Measurements from ENCODE around the gene SIGLEC7.

Gene SIGLEC7

DNA sequence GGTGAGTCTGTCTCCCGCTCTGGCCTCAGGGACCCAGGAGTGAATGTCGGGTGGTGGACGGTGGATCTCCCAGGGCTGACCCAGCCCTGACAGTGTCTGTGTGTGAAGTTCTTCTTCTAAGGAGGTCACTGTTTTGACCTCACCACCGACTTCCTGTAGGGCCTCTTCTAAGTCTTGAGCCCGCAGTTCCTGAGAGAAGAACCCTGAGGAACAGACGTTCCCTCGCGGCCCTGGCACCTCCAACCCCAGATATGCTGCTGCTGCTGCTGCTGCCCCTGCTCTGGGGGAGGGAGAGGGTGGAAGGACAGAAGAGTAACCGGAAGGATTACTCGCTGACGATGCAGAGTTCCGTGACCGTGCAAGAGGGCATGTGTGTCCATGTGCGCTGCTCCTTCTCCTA is at the start of gene SIGLEC7:
TSS of gene SIGLEC7 (plus strand) at position 183 of the 400 bp plus-strand sequence. CDS start at position 252, 69 bp downstream.
- DNase-seq, result no peak

DNA sequence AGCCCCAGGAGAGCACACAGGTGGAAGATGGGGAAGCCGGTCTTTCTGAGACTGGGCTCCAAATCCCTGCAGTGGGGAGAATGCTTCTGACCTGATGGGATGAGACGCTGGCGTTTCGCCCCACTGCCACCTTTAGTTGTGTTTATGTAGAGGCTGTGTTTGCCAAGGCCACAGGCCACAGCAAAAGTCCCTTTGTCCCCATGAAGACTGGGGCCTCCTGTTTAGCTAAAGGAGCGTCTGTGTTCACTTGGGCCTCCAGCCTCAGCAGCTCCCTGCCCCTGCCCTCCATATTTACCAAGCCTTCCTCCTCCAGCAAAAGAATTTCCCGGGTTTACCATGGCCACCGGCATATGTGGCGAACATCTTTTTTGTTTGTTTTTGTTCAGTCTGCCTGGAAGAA is 49.0 kb upstream of the SIGLEC7 start:
- no peak for DNase-seq

DNA sequence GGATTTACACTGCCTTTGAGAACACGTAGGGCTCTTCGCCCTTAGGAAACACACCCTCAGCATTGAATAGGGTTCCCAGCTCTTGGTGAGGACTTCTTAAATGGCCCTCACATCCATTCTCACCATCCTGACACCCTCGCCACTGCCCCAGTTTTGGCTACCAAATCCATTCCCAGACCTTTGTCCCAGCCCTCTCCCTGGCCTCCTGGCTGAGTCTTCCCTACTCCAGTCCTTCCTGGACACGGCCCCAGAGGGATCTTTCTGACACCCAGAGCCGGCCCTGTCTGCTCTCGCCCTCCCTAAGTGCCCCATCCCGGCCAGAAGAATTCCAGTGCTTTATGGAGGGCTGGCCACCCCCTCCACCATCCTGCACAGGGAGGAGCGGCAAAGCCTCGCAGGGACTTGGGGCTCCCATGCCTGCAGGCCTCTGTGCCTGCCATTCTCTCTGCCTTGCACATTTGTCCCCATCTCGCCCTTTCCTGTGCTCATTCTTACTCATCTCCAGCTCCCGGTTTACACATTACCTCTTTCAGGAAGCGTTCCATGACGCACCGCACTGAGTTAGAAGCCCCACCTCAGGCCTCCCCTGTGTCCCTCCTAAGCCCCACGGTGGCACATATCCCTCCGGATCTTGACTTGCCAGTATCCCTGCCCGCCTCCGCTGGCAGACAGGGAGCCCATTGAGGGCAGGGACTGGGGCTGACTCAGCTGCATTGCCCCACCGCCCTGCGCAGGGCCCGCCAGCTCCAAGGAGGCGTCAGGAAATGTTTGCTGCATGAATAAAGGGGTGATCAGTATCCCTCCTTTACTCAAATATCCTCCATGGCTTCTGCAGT is 48.4 kb upstream of the SIGLEC7 start:
- DNase-seq, result no peak

DNA sequence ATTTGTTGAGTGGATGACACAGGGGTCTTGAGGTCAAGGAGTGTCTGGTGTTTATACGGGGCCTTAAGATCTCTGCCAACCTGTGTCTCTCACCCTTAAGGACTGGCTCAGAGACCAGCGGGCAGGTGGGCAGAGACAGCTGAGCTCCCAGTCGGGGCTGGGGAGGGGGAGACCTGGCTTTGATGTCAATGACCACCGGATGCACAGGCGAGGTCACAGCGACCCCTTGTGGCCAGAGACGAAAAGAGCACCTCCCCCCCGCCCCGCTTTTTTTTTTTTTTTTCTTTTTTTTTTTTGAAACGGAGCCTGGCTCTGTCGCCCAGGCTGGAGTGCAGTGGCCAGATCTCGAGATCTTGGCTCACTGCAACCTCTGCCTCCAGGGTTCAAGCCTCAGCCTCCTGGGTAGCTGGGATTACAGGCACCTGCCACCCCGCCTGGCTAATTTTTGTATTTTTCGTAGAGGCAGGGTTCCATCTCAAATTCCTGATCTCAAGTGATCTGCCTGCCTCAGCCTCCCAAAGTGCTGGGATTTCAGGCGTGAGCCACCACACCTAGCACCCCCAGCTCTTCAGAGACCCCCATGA is 47.3 kb upstream of the SIGLEC7 start:
- peak; percentile 52 for DNase-seq

DNA sequence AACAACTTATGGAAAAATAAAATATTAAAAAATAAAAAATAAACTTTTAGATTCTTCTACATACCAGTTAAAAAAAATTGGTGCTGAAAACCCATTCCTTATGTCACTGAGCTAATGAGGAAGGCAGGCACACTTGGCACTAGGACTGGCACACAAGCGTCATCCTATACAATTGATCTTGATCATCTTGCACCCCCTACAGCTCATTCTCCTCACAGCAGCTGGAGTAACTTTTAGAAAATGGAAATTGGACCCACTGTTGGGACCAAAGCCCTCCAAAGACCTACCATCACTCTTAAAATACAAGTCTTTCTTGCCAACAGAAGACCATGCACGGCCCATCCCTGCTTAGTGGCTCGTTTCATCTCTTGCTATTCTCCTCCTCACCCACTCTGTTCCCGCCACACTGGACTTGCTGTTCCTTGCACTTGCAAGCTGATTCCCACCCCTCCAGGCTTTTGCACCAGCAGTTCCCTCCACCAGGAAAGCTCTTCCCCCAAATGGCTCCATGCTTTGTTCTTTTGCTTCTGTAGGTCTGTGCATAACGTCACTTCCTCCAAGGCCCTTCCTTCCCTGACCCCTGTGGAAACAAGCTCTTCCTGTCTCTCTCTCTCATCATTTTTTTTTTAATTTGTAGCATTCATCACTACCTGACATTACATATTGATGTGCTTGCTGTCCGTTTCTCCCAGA is 45.5 kb upstream of the SIGLEC7 start:
- DNase-seq, result peak; percentile 28

DNA sequence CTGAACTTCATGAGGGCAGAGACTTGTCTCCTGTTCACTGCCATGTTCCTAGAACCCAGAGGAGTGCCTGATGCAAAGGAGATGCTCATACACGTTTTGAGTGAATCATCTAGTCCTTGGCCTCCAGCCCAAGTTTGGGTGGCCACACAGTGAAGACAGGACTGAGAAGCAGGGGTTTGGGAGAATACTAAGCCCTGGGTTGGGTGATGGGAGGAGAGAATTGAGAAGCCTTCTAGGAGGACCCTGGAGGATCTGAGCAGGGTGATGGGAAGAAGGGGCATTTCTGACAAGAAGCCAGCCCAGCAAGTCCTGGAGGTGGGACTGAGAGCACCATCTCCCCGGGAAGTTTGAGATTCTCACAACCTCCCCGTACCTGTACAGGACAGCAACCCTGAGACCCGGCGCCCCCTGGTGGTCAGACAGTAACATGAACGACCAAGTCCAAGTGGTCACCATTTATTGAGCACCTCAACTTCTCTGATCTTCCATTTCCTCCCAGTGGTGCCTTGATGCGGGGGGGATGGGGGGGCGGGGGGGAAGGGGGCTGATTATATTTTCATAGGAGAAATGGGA is 44.8 kb upstream of the SIGLEC7 start:
- DNase-seq, result peak; percentile 57

DNA sequence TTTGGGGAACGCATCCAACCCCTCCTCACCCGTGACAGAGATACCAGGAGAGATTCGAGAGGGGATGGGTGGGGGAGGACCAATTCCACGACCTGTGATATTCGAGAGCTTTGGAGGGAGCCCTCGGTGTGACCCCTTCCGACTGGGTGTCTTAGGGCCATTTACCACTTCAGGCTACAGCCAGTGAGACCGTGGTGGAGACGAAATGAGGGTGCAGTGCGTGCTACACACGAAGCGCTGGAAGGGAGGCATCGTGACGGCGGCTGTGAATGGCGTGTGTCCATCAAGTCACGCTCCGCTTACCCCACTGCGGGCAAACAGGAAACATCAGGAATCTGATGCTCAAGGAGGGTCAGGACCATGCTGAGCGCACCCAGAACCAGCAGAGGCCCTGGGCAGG is 44.3 kb upstream of the SIGLEC7 start:
- no peak for DNase-seq

DNA sequence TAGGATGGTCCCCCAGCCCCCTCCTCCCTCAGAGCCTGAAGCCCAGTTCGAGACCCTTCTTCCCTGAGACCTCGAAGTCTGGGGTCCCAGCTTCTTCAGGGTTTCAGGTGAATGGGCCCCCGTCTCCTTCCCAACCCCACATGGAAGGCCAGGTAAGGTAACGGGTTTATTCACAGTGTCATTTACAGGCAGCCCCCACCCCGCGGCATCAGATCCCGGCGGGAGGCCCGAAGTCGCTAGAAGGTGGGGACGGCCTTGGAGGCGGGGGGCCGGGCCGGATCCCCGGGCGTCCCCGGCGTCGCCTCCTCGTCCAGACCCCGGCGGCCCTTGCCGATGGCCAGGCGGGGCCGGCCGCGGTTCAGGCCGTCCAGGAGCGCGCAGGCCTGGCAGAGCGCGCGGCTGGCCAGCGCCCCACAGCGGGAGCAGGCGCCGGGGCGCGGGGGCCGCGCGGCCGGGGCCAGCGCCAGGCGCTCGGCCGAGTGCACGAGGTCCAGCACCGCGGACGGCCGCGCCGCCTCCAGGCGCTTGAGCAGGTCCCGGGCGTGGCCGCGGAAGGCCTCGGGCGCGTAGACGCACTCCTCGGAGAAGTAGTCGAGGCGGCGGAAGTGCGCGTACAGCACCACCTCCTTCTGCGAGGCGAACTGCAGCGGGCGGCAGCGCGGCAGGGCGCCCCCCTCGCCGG is 43.6 kb upstream of the SIGLEC7 start:
- DNase-seq, result no peak

DNA sequence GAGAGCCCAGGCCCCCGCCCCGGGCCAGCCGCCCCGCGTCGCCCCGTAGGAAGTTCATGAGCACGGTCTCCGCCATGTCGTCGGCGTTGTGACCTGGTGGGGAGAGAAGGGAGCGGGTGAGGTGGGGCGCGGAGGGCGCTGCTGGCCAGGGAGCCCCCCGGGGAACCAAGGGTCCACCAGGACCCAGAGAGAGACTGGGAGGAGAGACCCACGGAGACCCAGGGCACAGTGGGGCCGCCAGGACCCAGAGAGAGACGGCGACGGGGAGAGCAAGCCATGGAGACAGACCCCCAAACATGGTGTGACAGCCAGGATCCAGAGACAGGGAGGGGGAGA is 43.1 kb upstream of the SIGLEC7 start:
- no peak for DNase-seq

DNA sequence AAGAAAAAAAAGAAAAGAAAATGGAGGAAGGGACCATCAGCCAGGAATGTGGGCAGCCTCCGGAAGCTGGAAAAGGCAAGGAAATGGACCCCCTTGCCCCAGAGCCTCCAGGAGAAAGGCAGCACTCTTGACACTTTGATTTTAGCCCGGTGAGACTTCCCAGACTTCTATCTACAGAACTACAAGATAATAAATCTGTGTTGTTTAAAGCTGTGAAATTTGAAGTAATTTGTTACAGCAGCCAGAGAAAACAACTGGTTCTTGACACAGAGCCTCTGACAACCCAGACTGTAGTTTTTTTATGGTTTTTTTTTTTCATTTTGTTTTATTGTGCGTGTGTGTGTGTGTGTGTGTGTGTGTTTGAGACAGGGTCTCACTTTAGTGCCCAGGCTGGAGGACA is 41.5 kb upstream of the SIGLEC7 start:
- no peak for DNase-seq

DNA sequence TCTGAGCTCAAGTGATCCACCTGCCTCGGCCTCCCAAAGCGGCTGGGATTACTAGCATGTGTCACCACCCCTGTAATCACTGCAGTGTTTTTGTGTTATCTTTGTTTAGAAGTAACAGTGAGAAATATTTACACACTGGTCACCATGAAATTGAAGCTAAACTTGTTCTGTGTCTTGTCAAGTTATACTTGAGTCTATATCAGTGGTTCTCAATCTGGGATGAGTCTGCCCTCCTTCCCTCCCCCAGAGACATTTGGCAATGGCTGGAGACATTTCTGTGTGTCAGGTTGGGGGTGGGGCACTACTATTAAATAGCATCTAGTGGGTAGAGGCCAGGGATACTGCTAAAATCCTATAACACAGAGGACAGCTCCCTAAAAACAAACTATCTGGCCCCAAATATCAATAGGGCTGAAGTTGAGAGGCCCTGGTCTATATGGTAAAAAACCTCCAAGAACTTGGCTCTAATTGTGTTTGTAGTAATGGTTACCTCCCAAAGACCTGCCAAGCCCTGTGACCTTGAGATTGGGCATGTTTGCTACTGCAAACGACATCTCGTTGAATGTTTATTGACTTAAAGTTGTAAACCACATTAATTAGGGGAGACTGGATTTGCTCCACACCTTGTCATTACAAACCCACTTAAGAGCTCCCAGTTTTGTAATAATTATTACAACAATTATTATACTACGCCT is 40.8 kb upstream of the SIGLEC7 start:
- DNase-seq, result no peak

DNA sequence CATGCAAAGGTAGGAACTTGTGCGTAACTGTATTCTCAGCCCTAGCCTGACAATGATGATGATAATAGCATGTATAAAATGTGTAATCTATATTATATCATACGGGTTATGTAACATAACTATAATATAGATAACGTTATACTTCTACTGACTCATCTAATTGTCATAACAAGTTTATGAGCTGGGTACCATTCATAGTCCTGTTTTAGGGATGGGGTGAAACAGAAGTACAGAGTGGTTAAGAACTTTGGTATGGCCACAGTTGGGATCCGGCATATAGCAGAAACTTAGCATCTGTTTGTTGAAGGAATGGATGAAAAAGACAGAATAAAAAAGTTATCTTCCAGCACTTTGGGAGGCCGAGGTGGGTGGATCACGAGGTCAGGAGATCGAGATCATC is 39.1 kb upstream of the SIGLEC7 start:
- DNase-seq, result no peak

DNA sequence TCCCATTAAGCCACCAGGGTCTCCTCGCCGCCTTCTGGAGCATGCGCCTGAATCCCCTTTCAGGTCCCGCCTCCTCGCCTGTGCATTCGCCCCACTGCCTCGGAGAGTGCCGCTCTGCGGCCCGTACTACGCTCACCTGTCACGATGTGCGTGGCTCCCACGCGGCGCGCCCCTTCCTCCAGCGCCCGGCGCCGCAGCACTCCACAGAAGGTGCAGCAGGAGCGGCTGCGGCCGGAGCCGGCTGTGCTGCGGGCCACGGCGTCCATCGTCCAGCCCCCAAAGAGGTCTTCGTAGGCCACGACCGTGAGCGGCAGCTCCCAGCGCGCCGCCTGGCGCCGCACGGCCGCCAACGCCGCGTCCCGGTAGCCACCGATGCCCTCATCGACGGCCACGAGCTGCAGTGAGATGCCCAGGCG is 38.2 kb upstream of the SIGLEC7 start:
- no peak for DNase-seq

DNA sequence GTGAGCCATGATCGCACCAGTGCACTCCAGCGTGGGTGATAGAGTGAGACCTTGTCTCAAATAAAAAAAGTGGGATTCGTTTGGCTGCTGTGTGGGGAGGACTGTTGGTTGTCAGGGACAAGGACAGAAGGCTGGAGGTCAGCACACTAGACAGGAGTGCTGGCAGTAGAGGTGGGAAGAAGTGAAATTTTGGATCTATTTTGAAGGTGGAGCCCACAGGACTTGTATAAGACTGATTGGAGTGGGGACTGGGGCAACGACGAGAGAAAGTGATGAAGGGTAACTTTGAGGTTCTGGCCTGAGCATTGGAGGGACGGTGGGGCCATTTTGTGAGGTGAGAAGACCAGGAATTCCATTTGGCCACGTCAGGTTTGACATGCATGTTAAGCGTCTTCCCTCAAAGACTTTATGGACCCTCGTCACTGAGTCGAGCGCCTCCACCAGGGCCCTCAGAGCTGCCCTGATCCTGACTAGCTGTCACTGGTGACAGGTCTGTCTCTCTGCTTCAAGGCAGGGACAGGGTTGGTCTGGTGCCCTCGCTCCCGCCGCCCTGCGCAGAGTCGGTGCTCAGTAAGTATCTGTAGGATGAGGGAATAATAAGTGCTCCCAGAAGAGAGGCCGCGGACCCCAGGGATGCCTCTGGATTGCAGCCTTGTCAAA is 34.6 kb upstream of the SIGLEC7 start:
- DNase-seq, result peak; percentile 81

DNA sequence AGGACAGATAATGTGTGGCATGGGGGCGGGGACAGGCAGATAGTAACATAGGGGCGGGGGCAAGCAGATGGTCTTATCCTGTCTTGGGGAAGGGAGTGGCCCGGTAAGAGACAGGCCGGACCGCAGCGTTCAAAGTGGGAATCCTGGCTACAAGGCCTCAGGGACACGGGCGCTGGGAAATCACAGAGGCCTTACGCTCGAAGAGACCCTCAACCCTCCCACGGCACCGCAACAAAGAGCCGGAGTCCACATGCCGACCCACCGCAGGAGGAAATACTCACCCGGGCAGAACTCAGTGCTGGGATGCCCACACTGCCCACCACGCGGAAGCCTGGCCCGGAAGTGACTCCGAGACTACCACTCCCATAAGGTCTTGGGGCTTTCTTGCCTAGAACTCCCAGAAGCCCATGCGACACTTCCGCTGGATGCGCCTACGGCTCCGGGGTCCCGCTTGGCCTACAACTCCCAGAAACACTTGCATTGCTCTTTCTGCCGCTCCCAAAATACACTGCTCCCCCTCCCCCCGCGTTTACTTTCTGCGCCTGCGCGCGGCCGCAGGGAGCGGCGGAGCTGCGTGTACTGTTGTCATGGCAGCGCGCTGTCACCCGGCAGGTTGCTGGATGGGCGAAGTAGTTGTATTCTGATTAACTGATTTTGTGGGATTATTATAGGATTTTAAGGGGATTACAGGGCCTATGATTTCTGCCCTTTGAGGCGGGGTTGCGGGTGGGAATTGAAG is 33.9 kb upstream of the SIGLEC7 start, which contains the start of gene CTU1:
TSS of gene CTU1 (minus strand) at position 344 of the 739 bp plus-strand sequence. CDS start 3,840 bp downstream, outside the sequence.
- DNase-seq, result peak; percentile 100

DNA sequence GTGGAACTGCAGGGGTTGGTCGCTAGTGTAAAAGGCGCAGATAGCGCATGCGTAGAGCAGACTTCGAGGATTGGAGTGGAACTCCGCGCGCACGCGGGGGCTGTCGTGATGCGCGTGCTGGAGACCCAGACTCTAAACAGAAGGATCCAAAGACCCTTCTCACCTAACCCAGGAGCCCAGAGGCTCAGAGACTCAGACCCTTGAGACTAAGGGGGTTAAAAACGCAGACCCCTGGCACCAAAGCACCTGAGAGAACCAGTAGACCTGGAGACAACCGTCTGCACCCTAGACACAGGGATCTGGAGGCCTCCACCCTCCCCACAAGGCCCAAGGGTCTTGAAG is 33.3 kb upstream of the SIGLEC7 start:
- DNase-seq, result no peak

DNA sequence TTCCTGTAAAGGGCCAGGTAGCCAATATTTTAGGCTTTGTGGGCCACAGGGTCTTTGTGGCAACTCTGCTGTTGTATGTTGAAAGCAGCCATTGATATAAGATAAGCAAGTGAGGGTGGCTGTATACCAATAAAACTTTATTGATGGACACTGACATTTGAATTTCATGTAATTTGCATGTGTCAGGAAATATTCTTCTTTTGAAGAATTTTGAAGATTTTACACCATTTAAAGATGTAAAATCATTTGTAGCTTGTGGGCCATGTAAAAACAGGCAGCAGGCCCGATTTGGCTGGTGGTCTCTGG is 31.5 kb upstream of the SIGLEC7 start:
- DNase-seq, result no peak

DNA sequence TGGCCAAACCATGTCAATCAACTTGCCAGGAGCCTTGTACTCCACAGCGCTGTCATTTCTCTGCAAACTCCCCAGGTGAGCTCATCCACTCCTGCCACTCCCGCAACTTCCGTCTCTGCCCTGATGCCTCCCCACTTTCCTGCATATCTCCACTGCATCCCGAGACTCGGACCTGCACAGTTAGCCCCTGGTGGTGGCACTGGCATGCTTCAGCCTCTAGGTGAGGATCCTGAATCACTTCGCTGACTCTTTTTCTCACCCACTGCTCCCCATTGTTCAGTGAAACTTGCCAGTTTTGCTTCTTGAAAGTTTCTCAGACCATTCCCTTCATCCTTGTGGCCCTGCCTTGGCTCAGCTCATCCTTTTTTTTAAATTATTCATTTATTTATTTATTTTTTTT is 30.5 kb upstream of the SIGLEC7 start:
- DNase-seq, result no peak

DNA sequence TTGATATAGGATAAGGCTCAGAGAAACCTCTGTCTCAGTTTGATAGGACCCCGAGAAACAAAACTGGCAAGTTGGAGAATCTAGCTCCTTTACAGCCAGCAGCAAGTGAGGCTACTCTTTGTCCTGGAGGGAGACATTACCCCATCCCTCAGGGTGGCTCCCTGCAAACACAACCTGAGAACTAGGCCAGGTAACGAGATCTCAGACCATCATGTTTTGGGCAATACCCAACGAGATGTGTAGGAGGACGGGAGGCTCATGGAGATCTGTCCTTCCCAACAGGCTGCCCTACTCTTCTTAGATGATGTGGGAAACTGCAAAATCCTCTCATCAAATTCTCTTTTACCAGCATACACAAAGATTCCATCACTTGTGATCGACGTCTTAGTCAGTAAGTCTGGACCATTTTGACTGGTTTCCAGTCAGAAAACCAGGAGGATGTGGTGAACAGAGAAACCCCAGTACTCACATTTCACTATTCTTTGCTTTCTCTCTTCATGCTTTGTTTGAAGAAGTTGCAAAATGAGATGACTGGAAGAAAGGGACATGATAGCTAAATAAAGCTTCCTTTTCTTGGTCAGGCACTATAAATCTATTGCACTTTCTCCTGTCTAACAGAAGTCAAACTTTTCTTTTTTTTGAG is 27.9 kb upstream of the SIGLEC7 start:
- DNase-seq, result no peak

DNA sequence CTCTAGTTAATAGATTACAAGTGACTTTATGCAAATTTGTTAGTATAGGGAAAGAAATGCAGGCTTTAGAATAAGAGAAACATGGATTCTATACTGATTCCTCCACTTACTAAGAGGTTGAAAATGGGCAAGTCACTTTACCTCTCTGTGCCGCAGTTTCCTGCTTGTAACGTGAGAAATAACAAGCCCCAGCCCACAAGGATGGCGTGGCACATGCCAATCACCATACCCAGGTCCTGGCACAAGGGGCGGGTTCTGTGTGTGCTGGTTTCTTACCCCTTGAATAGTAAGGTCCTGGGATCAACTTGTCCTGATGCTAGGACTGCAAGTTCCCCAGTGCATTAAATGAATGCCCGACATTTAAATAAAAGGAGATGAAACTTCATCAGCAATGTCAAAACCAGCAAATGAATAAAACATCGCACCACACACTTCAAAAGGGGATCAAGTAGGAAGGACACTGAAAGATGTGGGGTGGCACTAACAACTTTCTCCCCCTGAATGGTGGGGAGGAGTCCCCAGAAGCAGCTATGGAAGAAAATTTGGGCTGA is 25.3 kb upstream of the SIGLEC7 start:
- no peak for DNase-seq

DNA sequence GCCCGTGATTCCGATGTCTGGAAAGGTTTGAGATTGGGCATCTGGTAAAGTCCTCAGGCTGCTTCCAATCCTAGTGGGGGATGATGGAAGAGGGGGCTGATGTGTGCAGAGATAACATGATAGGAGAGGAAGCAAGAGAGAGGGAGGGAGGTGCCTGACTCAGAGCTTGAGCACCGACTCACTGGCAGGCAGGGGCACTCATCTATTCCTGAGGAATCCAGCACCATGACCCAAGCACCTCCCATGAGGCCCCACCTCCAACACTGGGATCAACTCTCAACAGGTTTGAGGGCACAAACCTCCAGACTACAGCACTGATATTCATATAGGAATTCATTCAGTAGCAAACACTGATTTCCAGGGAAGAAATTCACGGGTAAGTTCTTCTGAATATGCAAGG is 23.0 kb upstream of the SIGLEC7 start:
- no peak for DNase-seq
